Hepatocyte (in vitro differentiated cells): Measurements from ENCODE around the gene NOS3. TPM values are rescaled to one million over a fixed set of nuclear protein-coding genes. Genes with fewer than 3 reads are reported as not detected.
"Not testable (repeated sequence)": the region's sequence is repeated elsewhere in the genome, so short reads cannot be mapped to it uniquely, and the experiment has no call there.

ENCODE experiments used
- DNase-seq: peaks from one replicate; pipeline ENCODE4 v3.0.0-alpha.2; 2016; ENCODE audit warnings: low spot score
- H2AFZ ChIP-seq: fragments of 200-600 bp; sonication (generic); 2 replicates; pipeline ENCODE4 v1.6.0; 2016; ENCODE audit warnings: antibody characterized with exemption, mild to moderate bottlenecking
- H3K27ac ChIP-seq: fragments of 200-600 bp; sonication (generic); 2 replicates; pipeline ENCODE4 v1.5.1; 2016; ENCODE audit warnings: mild to moderate bottlenecking
- H3K27me3 ChIP-seq: fragments of 200-600 bp; sonication (generic); 2 replicates; pipeline ENCODE4 v1.6.1; 2016
- H3K36me3 ChIP-seq: fragments of 200-600 bp; sonication (generic); replicated peaks from 2 replicates; pipeline ENCODE4 v1.5.1; 2016; ENCODE audit warnings: low read depth; ENCODE audit not compliant: insufficient read depth
- H3K4me1 ChIP-seq: fragments of 200-600 bp; sonication (generic); 2 replicates; pipeline ENCODE4 v1.5.1; 2016; ENCODE audit warnings: mild to moderate bottlenecking, moderate library complexity; ENCODE audit not compliant: insufficient read depth
- H3K4me2 ChIP-seq: fragments of 200-600 bp; sonication (generic); 2 replicates; pipeline ENCODE4 v1.6.0; 2016
- H3K4me3 ChIP-seq: fragments of 200-600 bp; sonication (generic); 2 replicates; pipeline ENCODE4 v1.5.1; 2016; ENCODE audit warnings: mild to moderate bottlenecking
- H3K79me2 ChIP-seq: fragments of 200-600 bp; sonication (generic); 2 replicates; pipeline ENCODE4 v1.6.0; 2017; ENCODE audit warnings: mild to moderate bottlenecking
- H3K9me2 ChIP-seq: fragments of 200-600 bp; sonication (generic); replicated peaks from 2 replicates; pipeline ENCODE4 v1.6.0; 2017; ENCODE audit warnings: mild to moderate bottlenecking; ENCODE audit not compliant: insufficient read depth
- H3K9me3 ChIP-seq: fragments of 200-600 bp; sonication (generic); 2 replicates; pipeline ENCODE4 v1.5.1; 2016; ENCODE audit warnings: low read depth, mild to moderate bottlenecking
- H4K20me1 ChIP-seq: fragments of 200-600 bp; sonication (generic); 2 replicates; pipeline ENCODE4 v1.6.0; 2016; ENCODE audit warnings: mild to moderate bottlenecking; ENCODE audit not compliant: insufficient read depth, poor library complexity, severe bottlenecking
- EZH2 ChIP-seq: fragments of 200-600 bp; sonication (generic); IDR thresholded peaks from 2 replicates; pipeline ENCODE4 v1.6.1; 2016; ENCODE audit warnings: antibody characterized with exemption, mild to moderate bottlenecking, borderline replicate concordance
- EZH2phosphoT487 ChIP-seq: fragments of 200-600 bp; sonication (generic); IDR thresholded peaks from one replicate; pipeline ENCODE4 v1.6.1; 2018; ENCODE audit warnings: antibody characterized with exemption, mild to moderate bottlenecking, low read depth, moderate library complexity; ENCODE audit not compliant: unreplicated experiment, severe bottlenecking
- WGBS: methylation state at CpG from one replicate; pipeline ENCODE4 v1.1.6; 2016; ENCODE audit warnings: low lambda C conversion rate; ENCODE audit errors: missing lambda C conversion rate; 5-methylcytosine and 5-hydroxymethylcytosine counted together
- polyA plus RNA-seq: library from polyadenylated mRNA; unstranded; fragments of >200 nt; fragmentation: Nextera tagmentation; extraction: Ambion mirVana; gene quantifications from 2 replicates; pipeline ENCODE4 v1.2.1, GENCODE V29; 2016
- total RNA-seq: library from RNA; depleted of rRNA; stranded (reverse); fragments of >200 nt; gene quantifications from 2 replicates; pipeline ENCODE4 v1.2.3, GENCODE V29; 2014
- TF ChIP-seq, protein P1 (sequence below): fragments of 200-600 bp; sonication (generic); IDR thresholded peaks from 2 replicates; pipeline ENCODE4 v1.5.1; 2016; ENCODE audit warnings: antibody characterized with exemption, mild to moderate bottlenecking; ENCODE audit not compliant: poor library complexity

Gene NOS3
- total and polyA plus RNA-seq, 2 experiments from 2014 or later: 9.8 to 17.4 TPM

DNA sequence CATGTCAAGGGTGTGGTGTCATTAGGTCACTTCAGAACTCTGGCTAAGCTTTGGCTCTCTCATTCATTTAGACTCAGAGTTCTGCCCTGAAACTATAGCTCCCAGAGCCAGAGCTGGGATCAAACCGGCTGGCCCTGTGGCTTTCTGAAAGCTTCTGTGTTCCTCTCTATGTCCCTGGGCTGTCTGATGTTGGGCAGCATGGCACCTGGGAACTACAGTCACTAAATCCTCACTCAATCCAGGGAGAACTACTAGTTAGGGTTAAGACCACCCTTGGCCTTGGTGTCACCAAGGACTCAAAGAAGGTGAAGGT lies 20.2 kb downstream of the NOS3 start:
- Histone ChIP-seq H3K27ac (peak overlapping the region; percentile 51), H3K9me2 (no peaks in the 10 kb centered on the region), H3K4me3 (no peak overlapping the region), H3K4me1 (peaks cover 33% of the 10 kb centered on the region), H3K4me2 (peak overlapping the region; percentile 70), H3K36me3 (no peaks in the 10 kb centered on the region), H4K20me1 (no peaks in the 10 kb centered on the region), H3K9me3 (no peaks in the 10 kb centered on the region), H3K27me3 (no peaks in the 10 kb centered on the region), H3K79me2 (no peaks in the 10 kb centered on the region), H2AFZ (no peak overlapping the region)
- TF ChIP-seq, protein P1, sequence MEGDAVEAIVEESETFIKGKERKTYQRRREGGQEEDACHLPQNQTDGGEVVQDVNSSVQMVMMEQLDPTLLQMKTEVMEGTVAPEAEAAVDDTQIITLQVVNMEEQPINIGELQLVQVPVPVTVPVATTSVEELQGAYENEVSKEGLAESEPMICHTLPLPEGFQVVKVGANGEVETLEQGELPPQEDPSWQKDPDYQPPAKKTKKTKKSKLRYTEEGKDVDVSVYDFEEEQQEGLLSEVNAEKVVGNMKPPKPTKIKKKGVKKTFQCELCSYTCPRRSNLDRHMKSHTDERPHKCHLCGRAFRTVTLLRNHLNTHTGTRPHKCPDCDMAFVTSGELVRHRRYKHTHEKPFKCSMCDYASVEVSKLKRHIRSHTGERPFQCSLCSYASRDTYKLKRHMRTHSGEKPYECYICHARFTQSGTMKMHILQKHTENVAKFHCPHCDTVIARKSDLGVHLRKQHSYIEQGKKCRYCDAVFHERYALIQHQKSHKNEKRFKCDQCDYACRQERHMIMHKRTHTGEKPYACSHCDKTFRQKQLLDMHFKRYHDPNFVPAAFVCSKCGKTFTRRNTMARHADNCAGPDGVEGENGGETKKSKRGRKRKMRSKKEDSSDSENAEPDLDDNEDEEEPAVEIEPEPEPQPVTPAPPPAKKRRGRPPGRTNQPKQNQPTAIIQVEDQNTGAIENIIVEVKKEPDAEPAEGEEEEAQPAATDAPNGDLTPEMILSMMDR: no peak
- TF ChIP-seq EZH2phosphoT487: no peak
- no peak for DNase-seq
- WGBS: 45% methylated on average over 1 of the region's 1 CpG

GRCh38 chr7:151011616-151012015 lies 20.8 kb downstream of the NOS3 start:
- DNase-seq, H4K20me1 ChIP-seq, H3K4me3 ChIP-seq, H3K27me3 ChIP-seq, H2AFZ ChIP-seq, H3K36me3 ChIP-seq, H3K9me3 ChIP-seq, H3K9me2 ChIP-seq, H3K79me2 ChIP-seq: not testable (repeated sequence)
- 87% methylated on average over 12 of the region's 12 CpGs for WGBS
- H3K4me2 ChIP-seq: peak overlapping the region; percentile 70
- peaks cover 33% of the 10 kb centered on the region for H3K4me1 ChIP-seq
- peak overlapping the region; percentile 50 for H3K27ac ChIP-seq

GRCh38 chr7:151012031-151012692 lies 21.3 kb downstream of the NOS3 start:
- peak; percentile 73 for DNase-seq
- TF ChIP-seq, protein P1: no peak
- TF ChIP-seq EZH2: no peak
- TF ChIP-seq EZH2phosphoT487: no peak
- WGBS: 67% methylated on average over 6 of the region's 6 CpGs
- Histone ChIP-seq H3K9me2 (no peaks in the 10 kb centered on the region), H3K4me2 (peak overlapping the region; percentile 78), H3K79me2 (no peaks in the 10 kb centered on the region), H3K4me1 (peaks cover 33% of the 10 kb centered on the region), H3K4me3 (no peak overlapping the region), H3K36me3 (no peaks in the 10 kb centered on the region), H3K27ac (peak overlapping the region; percentile 79), H2AFZ (no peak overlapping the region), H3K27me3 (peaks cover 2% of the 10 kb centered on the region), H4K20me1 (no peaks in the 10 kb centered on the region), H3K9me3 (no peaks in the 10 kb centered on the region)

- Histone ChIP-seq H3K27ac (peak overlapping the region; percentile 79), H3K4me1 (peaks cover 35% of the 10 kb centered on the region)
- WGBS: 31% methylated on average over 23 of the region's 23 CpGs
Observed at GRCh38 chr7:151012911-151013347, 22.1 kb downstream of the NOS3 start.

More at GRCh38 chr7:151012911-151013347, 22.1 kb downstream of the NOS3 start:
- Histone ChIP-seq H3K4me2 (peak overlapping the region; percentile 78), H2AFZ (no peak overlapping the region), H4K20me1 (no peaks in the 10 kb centered on the region), H3K9me3 (no peaks in the 10 kb centered on the region), H3K36me3 (no peaks in the 10 kb centered on the region), H3K9me2 (no peaks in the 10 kb centered on the region), H3K4me3 (no peak overlapping the region), H3K79me2 (no peaks in the 10 kb centered on the region), H3K27me3 (peaks cover 8% of the 10 kb centered on the region)
- DNase-seq: peak; percentile 72
- TF ChIP-seq EZH2: no peak
- TF ChIP-seq, protein P1: peak; percentile 56
